Tibial artery (tissue), 4 donors: ENCODE data around the gene PPP1CA.

ENCODE experiments used
- DNase-seq, 2 donors: peaks; one replicate each; pipeline ENCODE4 v3.0.0-alpha.2; 2019
- H3K27ac ChIP-seq, 2 donors: fragments of 200-600 bp; sonication (generic) in 1 of 2; 1 replicate in 1 of 2; 2 replicates in 1 of 2; pipeline ENCODE4 v1.5.1; 2018 to 2019; ENCODE audit warnings: mild to moderate bottlenecking in 1 of 2
- H3K27me3 ChIP-seq, 2 donors: fragments of 200-600 bp; sonication (generic) in 1 of 2; one replicate each; pipeline versions ENCODE4 v1.5.1 to v1.6.0; 2016 to 2019
- H3K36me3 ChIP-seq, 3 donors: fragments of 200-600 bp; sonication (generic) in 2 of 3; one replicate each; pipeline ENCODE4 v1.5.1; 2016 to 2019; ENCODE audit warnings: mild to moderate bottlenecking in 2 of 3
- H3K4me1 ChIP-seq, 4 donors: fragments of 200-600 bp; sonication (generic) in 2 of 4; 1 replicate in 3 of 4; 2 replicates in 1 of 4; pipeline ENCODE4 v1.5.1; 2016 to 2019
- H3K4me3 ChIP-seq, 2 donors: fragments of 200-600 bp; sonication (generic) in 1 of 2; 1 replicate in 1 of 2; 2 replicates in 1 of 2; pipeline ENCODE4 v1.5.1; 2018 to 2019; ENCODE audit warnings: mild to moderate bottlenecking in 2 of 2
- H3K9me3 ChIP-seq, 3 donors: fragments of 200-600 bp; sonication (generic) in 1 of 3; one replicate each; pipeline ENCODE4 v1.5.1; 2016 to 2019
- intact Hi-C: fragments of 100-400 bp; cut with DNase I; formaldehyde crosslinking; loops from one replicate; pipeline ENCODE4 v1.15.0; 2023; ENCODE audit warnings: low total_unique reads
- TF ChIP-seq, protein P1 (sequence below), 2 experiments: fragments of 200-600 bp in 1 of 2; fragments of 450-650 bp in 1 of 2; IDR thresholded peaks; one replicate each; pipeline ENCODE4 v1.5.1; 2017 to 2019; ENCODE audit warnings: antibody characterized with exemption in 2 of 2, mild to moderate bottlenecking in 1 of 2, moderate library complexity in 1 of 2

The PPP1CA gene

DNA sequence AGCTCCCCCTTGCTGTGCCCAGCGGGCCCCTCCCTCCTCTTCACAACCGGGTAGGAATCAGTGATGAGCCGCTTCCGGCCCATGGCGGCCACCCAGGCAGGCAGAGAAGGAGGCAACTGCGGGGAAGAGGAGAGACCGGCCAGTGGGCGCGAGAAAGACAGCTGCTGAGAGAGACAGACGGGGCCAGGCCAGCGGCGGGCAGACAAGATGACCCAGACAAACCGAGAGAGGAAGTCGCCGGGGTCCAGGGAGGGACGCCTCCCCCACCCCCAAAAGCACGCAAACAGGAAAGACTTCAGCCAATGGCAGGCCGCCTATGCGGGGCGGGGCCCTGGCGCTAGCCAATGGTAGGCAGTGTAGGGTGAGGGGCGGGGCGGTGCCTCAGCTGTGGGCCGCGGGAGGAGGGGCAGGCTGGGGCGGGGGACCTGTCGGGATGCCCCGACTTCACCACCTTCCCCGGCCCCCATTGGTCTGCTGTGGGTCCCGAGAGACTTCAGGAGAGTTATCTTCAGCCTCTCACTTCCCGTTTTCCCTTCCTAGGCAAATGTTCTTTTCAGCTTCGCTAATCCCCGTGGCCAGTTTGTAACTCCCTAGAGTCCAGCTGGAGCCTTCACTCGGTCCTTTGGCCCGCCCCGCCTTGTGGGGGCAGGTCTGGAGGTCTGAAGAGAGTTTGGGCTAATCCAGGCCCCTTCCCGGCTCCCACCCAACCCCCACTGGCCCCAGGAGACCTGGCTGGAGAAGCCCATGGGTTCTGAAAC, 48.2 kb downstream of the PPP1CA start, which contains the start of gene POLD4:
Gene POLD4 (minus strand): TSS at position 230 of the 758 bp plus-strand sequence. CDS start 147 bp downstream, at position 83.
- Histone ChIP-seq H3K9me3 (no peaks in the 10 kb centered on the region), H3K27me3 (no peaks in the 10 kb centered on the region), H3K36me3 (no peaks in the 10 kb centered on the region), H3K4me1 (peaks cover 8 to 72% (median 60%) of the 10 kb centered on the region in 4 donors), H3K4me3 (peak within 1 kb of the TSS; percentile 65 to 85), H3K27ac (peak within 1 kb of the TSS; percentile 96 to 97)
- intact Hi-C loops, result loop anchor here (2.0 to 5.0 kb wide), 2 partner anchors 21 to 154 kb away; partner anchors contain the start of genes CDK2AP2 and PITPNM1
- TF ChIP-seq, protein P1, sequence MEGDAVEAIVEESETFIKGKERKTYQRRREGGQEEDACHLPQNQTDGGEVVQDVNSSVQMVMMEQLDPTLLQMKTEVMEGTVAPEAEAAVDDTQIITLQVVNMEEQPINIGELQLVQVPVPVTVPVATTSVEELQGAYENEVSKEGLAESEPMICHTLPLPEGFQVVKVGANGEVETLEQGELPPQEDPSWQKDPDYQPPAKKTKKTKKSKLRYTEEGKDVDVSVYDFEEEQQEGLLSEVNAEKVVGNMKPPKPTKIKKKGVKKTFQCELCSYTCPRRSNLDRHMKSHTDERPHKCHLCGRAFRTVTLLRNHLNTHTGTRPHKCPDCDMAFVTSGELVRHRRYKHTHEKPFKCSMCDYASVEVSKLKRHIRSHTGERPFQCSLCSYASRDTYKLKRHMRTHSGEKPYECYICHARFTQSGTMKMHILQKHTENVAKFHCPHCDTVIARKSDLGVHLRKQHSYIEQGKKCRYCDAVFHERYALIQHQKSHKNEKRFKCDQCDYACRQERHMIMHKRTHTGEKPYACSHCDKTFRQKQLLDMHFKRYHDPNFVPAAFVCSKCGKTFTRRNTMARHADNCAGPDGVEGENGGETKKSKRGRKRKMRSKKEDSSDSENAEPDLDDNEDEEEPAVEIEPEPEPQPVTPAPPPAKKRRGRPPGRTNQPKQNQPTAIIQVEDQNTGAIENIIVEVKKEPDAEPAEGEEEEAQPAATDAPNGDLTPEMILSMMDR (IDR thresholded peaks at IDR 0.05), result peak in 1 of 2 experiments; percentile 4
- peak; percentile 99 to 100 for DNase-seq

DNA sequence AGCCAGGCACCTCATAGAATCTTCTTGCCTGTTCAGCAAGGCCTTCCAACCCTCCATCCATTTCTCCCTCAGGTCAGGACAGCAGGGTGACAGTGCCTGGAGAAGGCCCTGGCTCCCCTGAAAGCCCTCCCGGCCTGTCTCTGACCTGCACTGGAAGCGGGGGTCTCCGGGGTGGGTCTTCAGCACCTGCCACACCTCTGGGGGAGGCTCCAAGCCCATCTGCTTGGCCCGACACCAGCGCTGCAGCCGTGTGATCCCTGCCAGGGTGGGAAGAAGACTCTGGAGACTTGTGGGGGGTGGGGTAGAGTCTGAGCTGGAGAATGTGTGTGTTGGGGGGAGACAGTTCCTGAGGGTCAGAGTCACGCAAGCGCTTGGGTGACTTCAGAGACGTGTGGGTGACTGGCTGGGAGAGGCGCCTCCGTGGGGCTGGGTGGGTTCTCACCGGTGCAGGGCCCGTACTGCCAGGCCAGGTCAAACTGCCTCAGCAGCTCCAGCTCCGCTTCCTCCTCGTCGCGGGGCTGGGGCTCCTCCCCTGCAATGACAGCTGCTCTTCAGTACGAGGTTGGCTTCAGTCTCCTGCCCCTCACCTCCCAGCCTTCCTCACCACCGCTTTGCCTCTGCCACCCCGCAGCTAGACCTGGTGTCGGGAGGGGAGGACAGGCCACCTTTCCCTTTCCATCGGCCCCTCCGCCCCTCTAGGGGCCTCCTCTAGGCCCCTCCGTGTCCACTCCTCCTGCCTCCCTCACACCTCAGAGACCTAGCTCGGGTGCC, 48.9 kb downstream of the PPP1CA start:
- no peaks in the 10 kb centered on the region for H3K9me3 ChIP-seq
- TF ChIP-seq, protein P1 (IDR thresholded peaks at IDR 0.05), result no peak
- H3K27me3 ChIP-seq, result no peaks in the 10 kb centered on the region
- peak overlapping the region; percentile 65 to 85 for H3K4me3 ChIP-seq
- DNase-seq, result peak in 1 of 2 donors; percentile 78
- H3K27ac ChIP-seq, result peak overlapping the region; percentile 96 to 97
- H3K36me3 ChIP-seq, result no peaks in the 10 kb centered on the region
- intact Hi-C loops, result loop anchor here (5.0 kb wide), 1 partner anchor 155 kb away; the partner anchor contains the start of genes CDK2AP2 and PITPNM1
- H3K4me1 ChIP-seq, result peaks cover 8 to 65% (median 60%) of the 10 kb centered on the region in 4 donors

DNA sequence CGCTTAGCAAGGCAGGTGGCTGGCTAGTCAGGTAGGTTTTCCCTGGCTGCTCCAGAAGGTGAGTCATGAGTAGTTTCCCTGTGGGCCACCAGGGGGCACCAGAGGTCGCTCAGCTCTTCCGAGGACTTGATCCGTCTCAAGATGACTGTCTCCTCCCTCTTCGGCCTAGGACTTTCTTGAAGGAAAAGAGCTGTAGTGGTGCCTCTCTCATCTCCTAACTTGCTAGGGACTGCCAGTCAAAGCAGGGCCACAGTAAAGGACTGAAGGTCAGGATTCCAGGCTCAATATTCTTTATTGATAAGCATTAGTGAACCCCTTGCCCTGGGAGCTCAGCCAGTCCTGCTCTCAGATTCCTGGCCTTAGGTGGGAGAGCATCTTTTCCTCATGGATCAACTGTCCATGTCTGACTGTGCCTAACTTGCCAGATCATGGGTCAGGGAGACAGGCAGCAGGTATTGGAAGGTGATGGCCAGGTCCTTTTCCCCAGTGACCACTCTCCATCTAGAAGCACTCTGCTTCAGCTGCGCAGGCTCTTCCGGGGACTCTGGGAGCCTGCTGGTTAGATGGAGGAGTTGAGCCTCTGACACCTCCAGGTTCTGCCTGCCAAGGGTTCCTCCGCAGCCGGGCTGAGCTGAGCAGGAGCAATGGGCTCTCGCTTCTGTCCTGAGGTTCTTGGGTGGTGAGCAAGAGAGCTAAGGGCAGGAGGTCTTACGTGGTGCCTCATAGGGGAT, 50.2 kb downstream of the PPP1CA start:
- Histone ChIP-seq H3K27ac (peak overlapping the region; percentile 96 to 97), H3K4me1 (peaks cover 8 to 56% (median 49%) of the 10 kb centered on the region in 4 donors), H3K4me3 (peak overlapping the region; percentile 65 to 85), H3K9me3 (no peaks in the 10 kb centered on the region), H3K27me3 (no peaks in the 10 kb centered on the region), H3K36me3 (no peaks in the 10 kb centered on the region)
- DNase-seq, result peak in 1 of 2 donors; percentile 41
- TF ChIP-seq, protein P1 (IDR thresholded peaks at IDR 0.05), result peak; percentile 90 to 97
- intact Hi-C loops, result loop anchor here (5.0 kb wide), 1 partner anchor 156 kb away; the partner anchor contains the start of genes CDK2AP2 and PITPNM1

DNA sequence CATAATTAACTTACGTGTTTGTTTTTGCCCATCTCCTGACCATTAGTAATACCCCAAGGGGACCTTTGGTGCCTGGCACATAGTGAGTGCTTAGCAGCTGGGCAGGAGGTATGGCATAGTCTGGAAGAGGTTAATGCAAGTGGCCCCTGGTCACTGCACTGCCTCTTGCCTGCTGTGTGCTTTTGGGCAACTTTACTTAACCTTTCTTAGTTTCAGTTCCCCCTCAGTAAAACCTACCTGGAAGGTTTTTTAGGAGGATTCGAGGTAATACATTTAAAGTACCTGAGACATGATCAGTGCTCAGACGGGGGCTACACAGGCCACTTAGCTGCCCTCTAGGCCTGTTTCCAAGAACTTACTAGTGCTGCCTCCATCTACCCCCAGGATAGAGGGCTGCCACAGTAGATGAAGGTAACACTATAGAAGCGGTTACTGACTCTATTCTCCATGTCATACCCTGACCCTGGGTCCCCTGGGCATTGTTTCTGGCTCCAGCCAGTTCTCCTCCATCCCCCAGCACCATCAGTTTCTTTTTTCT, 51.7 kb downstream of the PPP1CA start:
- peak overlapping the region in 1 of 2 donors; percentile 22 for H3K27ac ChIP-seq
- H3K4me1 ChIP-seq, result peaks cover 2 to 53% (median 34%) of the 10 kb centered on the region in 4 donors
- TF ChIP-seq, protein P1 (IDR thresholded peaks at IDR 0.05), result no peak
- peak in 1 of 2 donors; percentile 56 for DNase-seq
- H3K4me3 ChIP-seq, result no peak overlapping the region
- H3K36me3 ChIP-seq, result no peaks in the 10 kb centered on the region
- no peaks in the 10 kb centered on the region for H3K9me3 ChIP-seq
- H3K27me3 ChIP-seq, result no peaks in the 10 kb centered on the region
- intact Hi-C loops, result loop anchor here (2.0 to 5.0 kb wide), 2 partner anchors 33 to 157 kb away; partner anchors contain the start of genes CDK2AP2 and PITPNM1
